AG04450 (cell line): ENCODE measurements around the gene SFRP4. TPM values are rescaled to one million over a fixed set of nuclear protein-coding genes. Genes with fewer than 3 reads are reported as not detected.

Experiments
- CTCF ChIA-PET: fragments of 300-600, 350-600 bp; formaldehyde crosslinking; extraction: SDS; loops from one replicate; lab custom pipeline; 2022; ENCODE audit warnings: antibody characterized with exemption, inconsistent platforms; lab: Charles Lee
- POLR2A ChIA-PET: fragments of 350-600 bp; formaldehyde crosslinking; extraction: SDS; loops from one replicate; lab custom pipeline; 2021; ENCODE audit warnings: antibody characterized with exemption, inconsistent platforms; lab: Yijun Ruan, JAX
- DNase-seq: peaks from one replicate; pipeline ENCODE4 v3.0.0-alpha.2; 2011; ENCODE audit warnings: low read depth, low spot score
- H3K27ac ChIP-seq: one replicate; pipeline ENCODE4 v1.5.1; 2012; ENCODE audit warnings: low read depth, low read length, control low read depth
- H3K27me3 ChIP-seq: one replicate; pipeline ENCODE4 v1.6.0; 2012; ENCODE audit warnings: low read length; ENCODE audit not compliant: control insufficient read depth, insufficient read depth
- H3K4me3 ChIP-seq: 2 replicates; pipeline ENCODE4 v1.5.1; 2011; ENCODE audit warnings: mild to moderate bottlenecking, low read depth, low read length, control low read depth
- H3K9me3 ChIP-seq: 2 replicates; pipeline ENCODE4 v1.5.1; 2012; ENCODE audit warnings: low read length; ENCODE audit not compliant: control insufficient read depth, insufficient read depth
- CTCF ChIP-seq: IDR thresholded peaks from 2 replicates; pipeline ENCODE4 v1.5.1; 2011; ENCODE audit warnings: low read depth, low read length, control low read depth, inconsistent platforms
- polyA minus RNA-seq: library from RNA; depleted of rRNA, polyadenylated mRNA; stranded (reverse); fragments of >200 nt; gene quantifications from 2 replicates; pipeline ENCODE4 v1.2.3, GENCODE V29; 2011; rRNA and poly(A)+ RNA removed
- polyA plus RNA-seq: library from polyadenylated mRNA; depleted of rRNA; stranded (reverse); fragments of >200 nt; gene quantifications from 2 replicates; pipeline ENCODE4 v1.2.3, GENCODE V29; 2011; rRNA removed

Gene SFRP4
- polyA plus RNA-seq (0.04 TPM in 1 of 2 replicates, not detected in the other), polyA minus RNA-seq (not detected in 2 replicates)

GRCh38 chr7:37916673-37917660, at the start of gene SFRP4:
Gene SFRP4 (minus strand): TSS chr7:37916817. CDS start chr7:37916537, 280 bp downstream.
- TF ChIP-seq CTCF, result no peak; the same call in 1 of the 2 replicates
- POLR2A ChIA-PET, result no interaction called here
- DNase-seq, result no peak
- Histone ChIP-seq H3K27ac (no peak within 1 kb of the TSS), H3K27me3 (no peaks in the 10 kb centered on the region), H3K9me3 (peaks cover 20% of the 10 kb centered on the region), H3K4me3 (no peak within 1 kb of the TSS)
- CTCF ChIA-PET, result no interaction called here

DNA sequence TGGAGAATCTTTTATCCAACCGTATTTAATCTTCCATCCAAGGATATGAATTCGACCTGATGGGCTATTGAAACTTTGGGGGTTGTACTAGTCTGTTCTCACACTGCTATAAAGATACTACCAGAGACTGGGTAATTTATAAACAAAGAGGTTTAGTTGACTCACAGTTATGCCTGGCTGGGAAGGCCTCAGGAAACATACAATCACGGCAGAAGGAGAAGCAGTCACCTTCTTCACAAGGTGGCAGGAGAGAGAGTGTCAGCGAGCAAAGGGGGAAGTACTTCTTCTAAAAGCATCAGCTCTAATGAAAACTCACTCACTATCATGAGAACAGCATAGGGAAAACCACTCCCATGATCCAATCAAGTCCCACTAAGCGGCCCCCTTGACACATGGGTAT, 47.6 kb upstream of the SFRP4 start:
- CTCF ChIA-PET, result no interaction called here
- POLR2A ChIA-PET, result no interaction called here
- Histone ChIP-seq H3K27me3 (no peaks in the 10 kb centered on the region), H3K4me3 (no peak overlapping the region), H3K27ac (no peak overlapping the region), H3K9me3 (peaks cover 7% of the 10 kb centered on the region)
- DNase-seq, result no peak
- no peak for TF ChIP-seq CTCF

DNA sequence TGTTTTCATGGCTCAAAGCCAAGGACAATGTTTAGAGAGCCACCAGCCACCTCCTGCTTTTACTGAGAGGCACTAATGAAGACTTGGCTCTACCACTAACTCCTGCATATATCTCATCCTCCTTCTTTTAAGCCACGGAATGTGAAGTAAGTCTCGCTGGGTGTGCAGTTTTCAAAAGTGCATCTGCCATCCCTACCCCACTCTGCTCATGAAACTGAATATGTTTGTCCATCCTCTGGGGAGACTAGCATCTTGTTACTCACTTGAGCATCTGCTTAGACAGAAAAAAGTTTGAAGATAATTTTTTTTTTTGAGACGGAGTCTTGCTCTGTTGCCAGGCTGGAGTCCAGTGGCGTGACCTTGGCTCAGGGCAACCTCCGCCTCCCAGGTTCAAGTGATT, 44.6 kb upstream of the SFRP4 start:
- Histone ChIP-seq H3K27ac (no peak overlapping the region), H3K27me3 (no peaks in the 10 kb centered on the region), H3K9me3 (peaks cover 7% of the 10 kb centered on the region), H3K4me3 (no peak overlapping the region)
- ChIA-PET CTCF (no interaction called here), POLR2A (no interaction called here)
- DNase-seq, result no peak
- no peak for TF ChIP-seq CTCF

DNA sequence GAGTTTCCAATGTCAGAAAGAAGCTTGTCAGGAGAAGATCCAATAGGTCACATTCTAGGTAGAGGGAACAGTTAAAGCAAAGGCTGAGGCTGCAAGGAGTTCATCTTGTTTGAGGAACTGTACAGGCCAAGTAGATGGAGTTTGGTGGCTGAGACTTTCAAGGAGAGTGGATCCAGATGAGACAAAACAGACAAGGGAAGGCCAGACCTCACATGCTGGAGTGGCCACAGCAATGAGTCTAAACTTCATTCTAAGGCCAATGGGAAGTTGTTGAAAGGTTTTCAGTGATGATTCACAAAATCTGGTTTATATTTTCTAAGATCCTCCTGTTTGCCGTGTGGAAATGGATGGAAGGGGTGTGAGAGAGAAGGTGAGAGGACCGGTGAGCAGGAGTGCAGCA, 43.9 kb upstream of the SFRP4 start:
- no peak overlapping the region for H3K27ac ChIP-seq
- POLR2A ChIA-PET, result no interaction called here
- H3K4me3 ChIP-seq, result no peak overlapping the region
- CTCF ChIA-PET, result no interaction called here
- peaks cover 7% of the 10 kb centered on the region for H3K9me3 ChIP-seq
- no peak for DNase-seq
- TF ChIP-seq CTCF, result no peak
- H3K27me3 ChIP-seq, result no peaks in the 10 kb centered on the region
